Uterus (tissue), 4 donors: ENCODE measurements around the gene LRRC28. TPM values are rescaled to one million over a fixed set of nuclear protein-coding genes. Genes with fewer than 3 reads are reported as not detected.

Source experiments
- DNase-seq, 2 donors: peaks; one replicate each; pipeline ENCODE4 v3.0.0-alpha.2; 2019 to 2020
- H3K27ac ChIP-seq, 2 donors: fragments of 200-600 bp; sonication (generic); 1 replicate in 1 of 2; 2 replicates in 1 of 2; pipeline ENCODE4 v1.5.1; 2016 to 2018
- H3K27me3 ChIP-seq, 2 donors: fragments of 200-600 bp; sonication (generic); one replicate each; pipeline ENCODE4 v1.5.1; 2018 to 2019; ENCODE audit warnings: control low read depth in 1 of 2
- H3K36me3 ChIP-seq, 2 donors: fragments of 200-600 bp; sonication (generic); one replicate each; pipeline ENCODE4 v1.5.1; 2019; ENCODE audit warnings: control low read depth in 1 of 2
- H3K4me1 ChIP-seq, 2 donors: fragments of 200-600 bp; sonication (generic); one replicate each; pipeline ENCODE4 v1.5.1; 2018 to 2019; ENCODE audit warnings: control low read depth in 1 of 2
- H3K4me3 ChIP-seq, 2 donors: fragments of 200-600 bp; sonication (generic); 1 replicate in 1 of 2; 2 replicates in 1 of 2; pipeline ENCODE4 v1.5.1; 2018 to 2019; ENCODE audit warnings: mild to moderate bottlenecking in 1 of 2
- H3K9me3 ChIP-seq, 2 donors: fragments of 200-600 bp; sonication (generic); one replicate each; pipeline ENCODE4 v1.5.1; 2019; ENCODE audit warnings: control low read depth in 1 of 2
- POLR2A ChIP-seq, 2 donors: fragments of 450-650 bp; IDR thresholded peaks; one replicate each; pipeline ENCODE4 v1.6.1; 2016; ENCODE audit warnings: antibody characterized with exemption in 2 of 2, mild to moderate bottlenecking in 1 of 2, moderate library complexity in 1 of 2
- intact Hi-C: fragments of 100-400 bp; cut with DNase I; formaldehyde crosslinking; loops from one replicate; pipeline ENCODE4 v1.15.1; 2023; ENCODE audit warnings: low total_unique reads
- total RNA-seq, 4 donors: library from RNA; depleted of rRNA in 3 of 4; stranded (reverse); fragments of >200 nt in 3 of 4; gene quantifications; one replicate each; pipeline versions ENCODE4 v1.1.0 to v1.2.4, GENCODE V29; 2014 to 2023
- TF ChIP-seq, protein P1 (sequence below), 4 experiments: fragments of 200-600 bp in 2 of 4; fragments of 450-650 bp in 2 of 4; sonication (generic) in 2 of 4; IDR thresholded peaks; one replicate each; pipeline ENCODE4 v1.5.1; 2016 to 2019; ENCODE audit warnings: antibody characterized with exemption in 4 of 4, mild to moderate bottlenecking in 2 of 4, moderate library complexity in 1 of 4
- donor health status: DM: yes; HTN: yes; CAD: no.

LRRC28 gene
- total RNA-seq, 4 donors from 2014 or later: 28.8 to 50.3 (median 35.5) TPM

DNA sequence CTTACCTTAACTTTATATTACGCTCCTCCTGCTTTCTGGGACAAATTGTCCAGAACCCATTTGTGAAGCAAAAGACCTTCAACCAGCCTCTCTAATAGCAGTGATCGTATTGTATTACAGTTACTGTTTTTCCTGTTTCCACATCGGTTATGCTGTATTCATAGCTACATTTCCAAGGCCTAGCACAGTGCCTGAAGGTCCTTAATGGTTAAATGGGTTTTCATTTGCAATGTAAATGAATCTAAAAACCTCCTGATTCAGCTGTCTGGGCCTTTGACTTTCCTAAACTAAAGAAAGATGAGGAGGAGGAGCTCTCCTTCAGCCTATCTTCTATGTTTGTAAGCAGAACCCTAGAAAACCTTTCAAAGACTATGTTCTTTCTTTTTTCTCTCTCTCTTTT is 99.1 kb downstream of the LRRC28 start:
- H3K4me1 ChIP-seq: no peaks in the 10 kb centered on the region
- H3K36me3 ChIP-seq: no peaks in the 10 kb centered on the region
- DNase-seq: no peak
- no peak for TF ChIP-seq POLR2A (IDR thresholded peaks at IDR 0.05)
- TF ChIP-seq, protein P1, sequence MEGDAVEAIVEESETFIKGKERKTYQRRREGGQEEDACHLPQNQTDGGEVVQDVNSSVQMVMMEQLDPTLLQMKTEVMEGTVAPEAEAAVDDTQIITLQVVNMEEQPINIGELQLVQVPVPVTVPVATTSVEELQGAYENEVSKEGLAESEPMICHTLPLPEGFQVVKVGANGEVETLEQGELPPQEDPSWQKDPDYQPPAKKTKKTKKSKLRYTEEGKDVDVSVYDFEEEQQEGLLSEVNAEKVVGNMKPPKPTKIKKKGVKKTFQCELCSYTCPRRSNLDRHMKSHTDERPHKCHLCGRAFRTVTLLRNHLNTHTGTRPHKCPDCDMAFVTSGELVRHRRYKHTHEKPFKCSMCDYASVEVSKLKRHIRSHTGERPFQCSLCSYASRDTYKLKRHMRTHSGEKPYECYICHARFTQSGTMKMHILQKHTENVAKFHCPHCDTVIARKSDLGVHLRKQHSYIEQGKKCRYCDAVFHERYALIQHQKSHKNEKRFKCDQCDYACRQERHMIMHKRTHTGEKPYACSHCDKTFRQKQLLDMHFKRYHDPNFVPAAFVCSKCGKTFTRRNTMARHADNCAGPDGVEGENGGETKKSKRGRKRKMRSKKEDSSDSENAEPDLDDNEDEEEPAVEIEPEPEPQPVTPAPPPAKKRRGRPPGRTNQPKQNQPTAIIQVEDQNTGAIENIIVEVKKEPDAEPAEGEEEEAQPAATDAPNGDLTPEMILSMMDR (IDR thresholded peaks at IDR 0.05): no peak
- intact Hi-C loops: no loop called here
- no peak overlapping the region for H3K4me3 ChIP-seq
- no peak overlapping the region for H3K27ac ChIP-seq
- no peaks in the 10 kb centered on the region for H3K27me3 ChIP-seq
- H3K9me3 ChIP-seq: no peaks in the 10 kb centered on the region

DNA sequence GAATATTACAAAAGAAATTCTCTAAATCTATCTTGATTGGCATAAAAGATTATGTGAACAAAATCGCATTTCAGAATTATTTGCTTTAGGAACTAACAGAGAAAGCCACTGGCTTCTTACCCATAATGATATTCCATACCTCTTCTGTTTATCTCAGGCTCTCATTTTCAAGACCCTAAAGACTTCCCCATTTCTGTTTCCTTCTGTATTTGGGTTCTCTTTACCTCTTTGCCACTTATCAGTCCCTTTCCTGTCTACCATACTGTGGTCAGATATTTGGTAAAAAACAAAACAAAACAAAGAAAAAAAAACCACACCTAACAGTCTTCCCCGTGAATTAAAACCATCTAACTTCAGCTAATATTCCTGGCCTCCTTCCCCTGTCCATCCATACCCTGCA is 108.5 kb downstream of the LRRC28 start:
- Histone ChIP-seq H3K9me3 (no peaks in the 10 kb centered on the region), H3K4me1 (no peaks in the 10 kb centered on the region), H3K4me3 (no peak overlapping the region), H3K27ac (no peak overlapping the region), H3K27me3 (no peaks in the 10 kb centered on the region), H3K36me3 (no peaks in the 10 kb centered on the region)
- intact Hi-C loops: no loop called here
- no peak for DNase-seq
- TF ChIP-seq POLR2A (IDR thresholded peaks at IDR 0.05): no peak
- TF ChIP-seq, protein P1 (IDR thresholded peaks at IDR 0.05): no peak

DNA sequence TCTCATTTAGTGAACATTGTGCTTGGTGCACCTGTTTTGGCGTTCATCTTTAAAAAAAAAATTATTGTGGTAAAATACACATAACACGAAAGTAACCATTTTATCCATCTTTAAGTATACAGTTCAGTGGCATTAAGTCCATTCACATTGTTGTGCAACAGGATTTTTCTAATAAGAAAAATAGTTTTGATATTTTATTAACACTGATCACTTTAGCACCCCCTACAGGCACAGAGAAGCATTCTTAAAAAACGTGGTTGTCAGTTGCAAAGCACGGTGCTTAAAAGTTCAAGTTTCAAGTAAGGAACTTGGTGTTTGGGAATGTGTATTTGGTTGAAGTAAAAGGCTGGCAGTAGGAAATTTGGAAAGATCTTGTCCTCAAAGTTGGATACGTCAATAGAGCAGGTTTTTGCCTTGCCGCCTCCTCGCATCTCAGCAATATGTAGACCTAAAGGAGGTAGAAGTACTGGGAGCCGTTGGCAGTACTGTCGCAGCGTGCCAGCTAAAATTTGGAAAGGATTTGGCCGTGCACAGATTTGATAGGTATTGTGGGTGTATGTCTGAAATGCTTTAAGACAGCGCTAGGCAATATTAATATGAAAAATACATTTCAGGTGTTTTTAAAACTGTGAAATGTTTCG is 110.4 kb downstream of the LRRC28 start:
- DNase-seq: no peak
- no peaks in the 10 kb centered on the region for H3K27me3 ChIP-seq
- H3K36me3 ChIP-seq: no peaks in the 10 kb centered on the region
- no peaks in the 10 kb centered on the region for H3K9me3 ChIP-seq
- H3K27ac ChIP-seq: no peak overlapping the region
- no peak overlapping the region for H3K4me3 ChIP-seq
- H3K4me1 ChIP-seq: no peaks in the 10 kb centered on the region
- no peak for TF ChIP-seq POLR2A (IDR thresholded peaks at IDR 0.05)
- TF ChIP-seq, protein P1 (IDR thresholded peaks at IDR 0.05): peak in 1 of 4 experiments; percentile 7
- intact Hi-C loops: no loop called here

- DNase-seq: no peak
- TF ChIP-seq, protein P1 (IDR thresholded peaks at IDR 0.05): no peak
- TF ChIP-seq POLR2A (IDR thresholded peaks at IDR 0.05): no peak
- Histone ChIP-seq H3K4me3 (no peak overlapping the region), H3K4me1 (no peaks in the 10 kb centered on the region), H3K36me3 (no peaks in the 10 kb centered on the region), H3K27ac (no peak overlapping the region), H3K9me3 (no peaks in the 10 kb centered on the region), H3K27me3 (no peaks in the 10 kb centered on the region)
- intact Hi-C loops: no loop called here
Observed at GRCh38 chr15:99365242-99365641, 114.0 kb downstream of the LRRC28 start.

DNA sequence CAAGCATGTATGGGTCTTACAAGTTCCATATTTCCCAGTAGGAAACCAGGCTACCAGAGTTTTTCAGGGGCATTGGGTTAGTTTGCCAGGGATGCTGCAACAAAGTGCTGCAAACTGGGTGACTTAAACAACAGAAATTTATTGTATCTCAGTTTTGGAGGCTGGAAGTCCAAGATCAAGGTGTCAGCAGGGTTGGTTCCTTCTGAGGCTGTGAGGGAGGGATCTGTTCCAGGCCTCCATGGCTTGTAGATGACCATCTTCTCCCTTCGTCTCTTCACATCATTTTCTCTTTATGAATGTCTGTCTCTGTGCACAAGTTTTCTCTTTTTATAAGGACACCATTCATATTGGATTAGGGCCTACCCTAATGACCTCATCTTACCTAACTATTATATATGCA is 114.7 kb downstream of the LRRC28 start:
- TF ChIP-seq, protein P1 (IDR thresholded peaks at IDR 0.05): no peak
- TF ChIP-seq POLR2A (IDR thresholded peaks at IDR 0.05): no peak
- Histone ChIP-seq H3K4me1 (no peaks in the 10 kb centered on the region), H3K4me3 (no peak overlapping the region), H3K27me3 (no peaks in the 10 kb centered on the region), H3K27ac (no peak overlapping the region), H3K36me3 (no peaks in the 10 kb centered on the region), H3K9me3 (no peaks in the 10 kb centered on the region)
- DNase-seq: no peak
- intact Hi-C loops: no loop called here
